Measurements from ENCODE around the gene TESK2.
"Not testable (repeated sequence)": the region's sequence is repeated elsewhere in the genome, so short reads cannot be mapped to it uniquely, and the experiment has no call there.

TESK2 gene

DNA sequence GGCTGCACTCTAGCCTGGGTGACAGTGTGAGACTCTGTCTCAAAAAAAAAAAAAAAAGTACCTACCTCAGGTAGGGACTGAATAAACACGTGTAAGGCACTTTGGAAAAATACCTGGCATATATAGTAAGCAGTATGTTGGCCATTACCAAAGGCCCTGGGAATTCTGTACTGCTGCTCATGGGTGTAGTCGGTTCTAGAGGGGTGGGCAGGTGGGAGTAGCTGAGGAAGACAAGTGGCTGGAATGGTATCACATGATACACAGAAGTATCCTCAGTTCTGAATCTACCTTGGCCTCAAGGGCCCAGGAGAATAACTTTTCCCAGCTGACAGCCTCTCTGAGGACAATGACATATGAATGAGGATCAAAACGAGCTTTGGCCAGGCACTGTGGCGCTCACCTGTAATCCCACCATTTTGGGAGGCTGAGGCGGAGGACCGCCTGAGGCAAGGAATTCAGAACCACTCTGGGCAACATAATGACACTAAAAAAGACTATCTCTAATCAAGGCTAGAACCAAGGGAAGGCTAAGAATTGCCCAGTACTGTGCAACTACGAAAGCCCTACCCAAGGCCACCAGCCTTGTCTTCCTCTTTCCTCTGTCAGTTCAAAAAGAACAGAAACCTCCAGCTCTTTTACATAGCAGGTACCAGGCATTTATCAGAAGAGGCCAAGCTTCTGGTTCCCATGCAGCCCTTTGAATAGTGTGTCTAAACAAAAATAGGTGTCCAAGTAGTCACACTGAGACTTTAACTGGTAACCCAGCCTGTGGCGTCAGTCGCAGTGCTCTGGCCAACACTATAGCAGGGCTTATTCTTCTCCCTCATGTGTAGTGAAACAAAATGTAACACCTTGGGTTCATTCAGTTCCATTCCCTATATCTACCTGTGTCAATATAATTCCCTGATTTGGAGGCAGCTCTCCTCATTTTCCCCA is 19.3 kb upstream of the TESK2 start:
- no peak for DNase-seq

DNA sequence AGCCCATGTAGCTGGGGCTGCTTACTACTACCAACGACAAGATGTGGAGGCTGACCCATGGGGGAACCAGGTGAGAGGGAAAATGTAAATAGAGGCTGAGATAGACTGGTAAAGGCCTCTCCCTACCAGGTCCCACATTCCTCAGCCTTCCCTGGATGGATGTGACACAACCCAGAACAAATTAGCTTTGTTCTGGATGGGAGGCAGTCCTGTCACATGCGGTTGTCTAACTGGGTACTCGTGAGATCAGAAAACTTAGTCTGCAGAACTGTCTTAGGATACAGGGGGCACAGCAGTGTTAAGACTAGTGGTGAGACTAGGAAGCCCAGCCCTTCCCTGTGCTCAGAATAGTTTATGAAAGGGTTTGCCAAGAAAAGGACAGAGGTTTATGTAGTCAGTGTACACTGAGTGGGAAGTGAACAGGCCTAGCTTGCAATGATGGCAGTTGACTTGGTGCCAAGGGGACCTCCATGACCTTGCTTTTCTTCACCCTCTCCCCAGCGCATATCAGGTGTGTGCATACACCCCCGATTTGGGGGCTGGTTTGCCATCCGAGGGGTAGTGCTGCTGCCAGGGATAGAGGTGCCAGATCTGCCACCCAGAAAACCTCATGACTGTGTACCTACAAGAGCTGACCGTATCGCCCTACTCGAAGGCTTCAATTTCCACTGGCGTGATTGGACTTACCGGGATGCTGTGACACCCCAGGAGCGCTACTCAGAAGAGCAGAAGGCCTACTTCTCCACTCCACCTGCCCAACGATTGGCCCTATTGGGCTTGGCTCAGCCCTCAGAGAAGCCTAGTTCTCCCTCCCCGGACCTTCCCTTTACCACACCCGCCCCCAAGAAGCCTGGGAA is 17.6 kb upstream of the TESK2 start:
- DNase-seq = no peak

DNA sequence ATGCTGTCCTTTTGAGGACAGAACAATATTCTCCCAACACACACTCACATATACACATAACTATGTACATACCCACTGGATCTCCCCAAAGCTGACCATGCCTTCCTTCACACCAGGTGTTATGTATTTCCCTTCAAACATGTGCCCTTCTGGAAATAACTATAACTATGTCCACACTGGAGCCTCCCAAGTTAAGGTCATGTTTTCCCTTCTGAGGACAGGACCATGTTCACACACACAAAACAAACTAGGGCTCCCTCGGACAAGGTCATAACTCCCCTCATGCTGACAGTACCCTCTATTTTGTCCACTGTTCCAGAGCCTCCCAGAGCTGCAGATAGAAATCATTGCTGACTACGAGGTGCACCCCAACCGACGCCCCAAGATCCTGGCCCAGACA is 16.9 kb upstream of the TESK2 start:
- no peak for DNase-seq

DNA sequence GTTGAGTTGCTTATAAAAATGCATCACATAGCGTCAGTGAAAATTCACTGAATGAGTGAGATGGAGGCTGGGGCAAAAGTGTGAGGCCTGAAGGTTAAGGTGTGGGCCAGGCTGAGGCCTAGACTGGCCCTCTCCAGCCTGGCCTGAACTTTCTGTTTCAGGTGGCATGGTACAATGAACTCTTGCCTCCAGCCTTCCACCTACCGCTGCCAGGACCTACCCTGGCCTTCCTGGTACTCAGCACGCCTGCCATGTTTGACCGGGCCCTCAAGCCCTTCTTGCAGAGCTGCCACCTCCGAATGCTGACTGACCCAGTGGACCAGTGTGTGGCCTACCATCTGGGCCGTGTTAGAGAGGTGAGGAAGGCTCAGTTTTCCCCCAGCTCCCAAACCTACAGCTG is 16.2 kb upstream of the TESK2 start:
- DNase-seq = no peak

DNA sequence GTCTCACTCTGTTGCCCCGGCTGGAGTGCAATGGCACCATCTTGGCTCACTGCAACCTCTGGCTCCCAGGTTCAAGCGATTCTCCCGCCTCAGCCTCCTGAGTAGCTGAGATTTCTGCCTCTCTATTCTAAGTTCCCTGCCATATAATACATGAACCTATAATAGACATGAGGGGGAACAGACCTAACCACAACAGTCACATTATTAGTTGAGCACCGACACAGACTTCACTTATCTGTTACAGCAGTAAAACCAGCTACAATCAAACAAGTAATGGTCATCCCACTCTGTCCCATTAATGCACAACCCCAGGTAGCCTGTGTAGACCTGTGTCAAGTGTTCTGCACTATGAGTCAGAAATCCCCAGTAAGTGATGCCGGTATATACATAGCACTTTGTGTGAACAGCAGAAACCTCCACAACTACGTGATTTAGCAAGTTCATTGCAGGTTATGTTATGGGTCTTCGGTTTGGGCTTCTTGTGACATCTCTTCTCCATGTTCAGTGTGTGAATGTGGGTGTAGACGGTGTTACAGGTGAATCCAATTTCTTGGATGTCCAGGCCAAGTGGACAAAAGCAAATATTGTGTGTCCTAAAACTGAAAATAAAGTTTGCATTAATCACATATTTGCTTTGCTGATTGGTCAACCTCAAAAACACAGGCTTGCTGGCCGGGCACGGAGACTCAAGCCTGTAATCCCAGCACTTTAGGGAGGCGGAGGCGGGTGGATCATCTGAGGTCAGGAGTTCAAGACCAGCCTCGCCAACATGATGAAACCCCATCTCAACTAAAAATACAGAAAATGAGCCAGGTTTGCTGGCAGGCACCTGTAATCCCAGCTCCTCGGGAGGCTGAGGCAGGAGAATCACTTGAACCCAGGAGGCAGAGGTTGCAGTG is 12.7 kb upstream of the TESK2 start:
- DNase-seq = no peak

DNA sequence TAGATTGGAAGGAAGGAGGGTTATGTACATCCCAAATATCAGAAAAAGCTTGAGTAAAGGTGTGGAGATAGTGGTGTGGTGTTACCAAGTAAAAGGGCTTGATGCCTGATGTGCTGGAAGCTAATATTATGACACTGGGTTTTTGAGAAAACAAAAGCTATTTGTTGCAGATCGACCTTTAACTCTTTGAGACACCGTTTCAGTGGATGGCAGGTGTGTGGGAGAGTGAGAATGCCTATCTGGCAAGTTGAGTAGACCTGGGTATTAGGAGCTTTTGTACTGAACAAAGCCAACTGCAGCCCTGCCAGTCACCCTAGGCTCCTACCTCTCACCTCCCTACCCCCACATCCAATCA is 10.5 kb upstream of the TESK2 start:
- no peak for DNase-seq

DNA sequence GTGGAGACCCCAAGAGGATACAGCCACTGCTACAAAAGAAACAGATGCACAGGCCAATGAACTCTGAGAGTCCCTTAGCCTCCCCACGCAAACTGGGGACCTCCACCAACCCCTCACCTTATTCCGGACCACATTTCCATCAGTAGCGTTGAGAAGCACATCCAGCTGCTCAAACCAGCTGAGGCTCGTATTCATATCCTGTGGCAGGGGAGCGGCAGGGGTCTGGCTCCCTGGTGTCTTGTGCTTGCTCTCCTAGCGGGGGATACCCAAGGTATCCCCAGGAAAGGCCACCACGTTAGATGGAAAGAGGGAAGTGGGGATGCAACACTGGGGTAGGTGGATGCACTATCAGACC is 8.4 kb upstream of the TESK2 start:
- no peak for DNase-seq

DNA sequence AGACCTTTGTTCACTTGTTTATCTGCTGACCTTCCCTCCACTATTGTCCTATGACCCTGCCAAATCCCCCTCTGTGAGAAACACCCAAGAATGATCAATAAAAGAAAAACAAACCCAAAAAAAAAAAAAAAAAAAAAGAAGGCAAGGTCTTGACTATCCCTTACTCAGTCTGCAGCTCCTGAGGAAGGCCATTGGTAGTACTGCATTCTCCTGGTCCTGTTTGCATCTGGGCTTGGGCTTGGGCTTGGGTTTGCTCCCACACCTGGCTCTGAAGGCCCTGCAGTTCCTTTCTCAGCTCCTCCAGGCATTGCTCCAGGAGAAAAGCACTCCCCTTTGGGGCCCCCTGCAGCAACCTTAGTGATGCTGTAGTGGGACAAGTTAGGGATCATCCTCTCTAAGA is 7.3 kb upstream of the TESK2 start:
- no peak for DNase-seq

DNA sequence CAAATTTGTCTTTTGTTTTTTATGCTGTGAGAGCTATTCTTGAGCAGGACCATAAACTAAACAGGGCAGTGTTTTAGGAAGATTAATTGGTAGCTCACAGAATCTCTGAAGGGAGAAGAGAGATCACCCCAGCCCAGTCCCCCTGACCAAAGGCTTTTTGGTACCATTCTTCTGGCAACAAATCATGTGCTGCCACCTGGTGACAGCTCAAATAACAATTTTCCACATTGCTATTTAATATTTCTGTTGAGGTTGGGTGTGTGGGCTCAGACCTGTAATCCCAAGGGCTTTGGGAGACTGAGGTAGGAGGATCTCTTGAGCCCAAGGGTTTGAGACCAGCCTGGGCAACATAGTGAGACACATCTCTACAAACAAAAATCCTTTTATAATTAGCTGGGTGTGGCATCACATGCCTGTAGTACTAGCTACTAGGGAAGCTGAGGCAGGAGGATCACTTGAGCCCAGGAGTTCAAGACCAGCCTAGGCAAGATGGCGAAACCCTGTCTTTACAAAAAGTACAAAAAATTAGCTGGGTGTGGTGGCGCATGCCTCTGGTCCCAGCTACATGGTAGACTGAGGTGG is 2.2 kb upstream of the TESK2 start:
- DNase-seq = peak; percentile 44 to 62

DNA sequence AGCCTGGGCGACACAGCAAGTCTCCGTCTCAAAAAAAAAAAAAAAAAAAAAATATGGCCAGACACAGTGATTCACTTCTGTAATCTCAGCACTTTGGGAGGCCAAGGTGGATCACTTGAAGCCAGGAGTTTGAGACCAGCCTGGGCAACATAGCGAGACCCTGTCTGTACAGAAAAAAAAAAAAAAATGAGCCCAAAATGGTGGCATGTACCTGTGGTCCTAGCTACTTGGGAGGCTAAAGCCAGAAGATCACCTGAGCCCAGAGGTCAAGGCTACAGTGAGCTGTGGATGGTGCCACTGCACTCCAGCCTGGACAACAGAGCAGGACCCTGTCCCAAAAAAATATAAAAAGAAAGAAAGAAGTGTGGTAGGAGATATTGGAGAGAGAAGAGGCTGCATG is 1.7 kb upstream of the TESK2 start:
- DNase-seq = no peak

DNA sequence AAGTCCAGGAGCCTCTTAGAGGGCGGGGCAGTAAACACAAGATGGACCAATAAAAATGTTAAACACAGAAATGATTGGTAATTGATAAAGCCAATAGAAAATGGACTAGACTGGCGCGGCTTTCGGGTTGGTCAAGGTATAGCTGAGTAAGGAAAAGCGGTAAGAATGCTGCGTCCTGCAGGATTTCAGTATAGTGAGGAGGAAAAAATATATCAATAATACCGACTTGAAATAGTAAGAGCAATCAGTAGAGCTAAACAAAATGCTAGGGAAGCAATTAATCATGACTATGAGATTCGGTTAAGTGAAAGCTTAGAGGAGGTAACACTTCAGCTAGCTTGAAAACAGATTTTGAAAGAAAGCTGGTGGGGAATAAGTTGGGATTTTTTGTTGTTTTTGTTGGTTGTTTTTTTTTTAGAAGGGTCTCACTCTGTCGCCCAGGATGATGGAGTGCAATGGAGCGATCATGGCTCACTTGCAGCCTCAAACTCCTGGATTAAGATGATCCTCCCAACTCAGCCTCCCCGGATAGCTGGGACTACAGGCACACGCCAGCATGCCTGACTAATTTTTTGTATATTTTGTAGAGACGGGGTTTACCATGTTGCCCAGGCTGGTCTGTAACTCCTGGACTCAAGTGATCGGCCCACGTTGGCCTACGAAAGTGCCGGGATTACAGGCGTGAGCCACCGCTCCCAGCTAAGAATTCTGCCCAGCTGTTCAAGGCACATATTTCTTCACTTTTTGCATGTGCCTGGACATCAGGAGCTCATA is 711 bp upstream of the TESK2 start:
- DNase-seq = no peak

DNA sequence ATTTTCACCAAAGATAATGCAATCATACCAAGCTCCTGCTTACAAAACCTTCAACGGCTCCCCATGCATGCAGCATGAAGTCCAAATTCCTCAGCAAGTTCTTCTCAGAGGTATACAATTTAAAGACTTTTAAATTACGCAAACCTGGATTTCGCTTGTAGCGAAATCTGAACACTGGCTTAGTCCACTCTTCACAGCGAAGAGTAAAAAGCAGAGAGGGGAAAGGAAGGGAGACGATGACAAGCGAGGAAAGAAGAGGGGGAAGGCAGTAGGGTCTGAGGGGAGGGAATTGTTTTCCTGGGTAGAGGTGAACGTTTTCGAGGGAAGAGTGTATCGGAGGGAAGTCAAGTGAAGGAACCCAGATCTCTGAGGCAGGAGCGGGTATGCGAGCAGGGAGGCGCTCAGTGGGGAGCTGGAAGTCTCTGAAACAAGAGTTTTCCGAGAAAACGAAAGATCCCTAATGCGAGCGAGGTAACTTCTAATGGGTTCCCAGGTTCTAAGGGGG is 790 bp downstream of the TESK2 start:
- DNase-seq = no peak

DNA sequence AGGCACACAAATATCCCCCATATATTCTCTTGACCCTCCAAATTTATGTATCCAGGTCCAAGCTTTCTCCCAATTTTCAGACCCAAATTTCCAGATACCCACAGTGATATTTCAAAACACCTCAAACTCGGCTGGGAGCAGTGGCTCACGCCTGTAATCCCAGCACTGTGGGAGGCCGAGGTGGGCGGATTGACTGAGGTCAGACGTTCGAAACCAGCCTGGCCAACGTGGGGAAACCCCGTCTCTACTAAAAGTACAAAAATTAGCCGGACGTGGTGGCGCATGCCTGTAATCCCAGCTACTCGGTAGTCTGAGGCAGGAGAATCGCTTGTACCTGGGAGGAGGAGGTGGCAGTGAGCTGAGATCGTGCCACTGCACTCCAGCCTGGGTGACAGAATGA is 1.6 kb downstream of the TESK2 start:
- peak; percentile 26 to 47 for DNase-seq

DNA sequence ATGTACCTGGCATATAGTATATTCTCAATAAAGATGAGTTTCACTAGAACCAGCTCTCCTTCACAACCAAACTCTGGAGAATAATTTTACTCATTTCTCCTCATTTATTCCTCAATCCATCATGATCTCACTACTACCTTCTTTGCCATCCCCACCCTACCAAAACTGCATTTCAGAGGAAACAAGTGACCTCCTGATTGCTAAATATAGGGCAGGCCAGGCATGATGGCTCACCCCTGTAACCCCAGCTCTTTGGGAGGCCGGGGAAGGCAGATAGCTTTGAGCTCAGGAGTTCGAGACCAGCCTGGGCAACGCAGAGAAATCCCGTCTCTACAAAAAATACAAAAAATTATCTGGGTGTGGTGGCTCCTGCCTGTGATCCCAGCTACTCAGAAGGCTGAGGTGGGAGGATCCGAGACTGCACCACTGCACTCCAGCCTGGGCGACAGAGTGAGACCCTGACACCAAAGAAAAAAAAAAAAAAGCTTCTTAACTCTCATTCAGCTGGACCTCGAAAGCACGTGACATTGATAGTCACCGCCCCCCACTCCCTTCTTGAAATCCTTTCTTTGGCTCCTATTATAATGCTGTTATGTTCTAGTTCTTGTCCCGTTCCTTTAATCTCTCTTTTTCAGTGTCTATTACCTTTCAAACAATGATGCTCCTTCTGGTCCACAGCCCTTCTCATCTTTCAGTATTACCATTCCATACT is 2.1 kb downstream of the TESK2 start:
- no peak for DNase-seq

DNA sequence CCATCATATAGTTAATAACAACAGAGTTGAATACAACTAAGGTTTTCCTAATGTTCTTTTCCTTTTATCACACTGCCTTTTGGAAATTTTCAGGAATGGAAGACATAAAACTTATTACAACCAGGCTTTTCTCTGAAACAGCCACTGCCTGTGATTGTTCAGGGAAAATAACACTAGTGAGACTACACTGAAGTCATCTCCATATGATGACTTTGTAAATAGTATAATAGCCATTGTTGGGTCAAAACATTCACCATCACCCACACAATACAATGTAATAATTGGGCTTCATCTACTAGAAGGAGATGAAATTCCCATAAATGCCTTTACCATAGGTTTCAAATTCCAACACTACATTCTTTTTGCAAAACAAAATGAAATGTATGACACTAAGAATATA is 5.0 kb downstream of the TESK2 start:
- DNase-seq = no peak

DNA sequence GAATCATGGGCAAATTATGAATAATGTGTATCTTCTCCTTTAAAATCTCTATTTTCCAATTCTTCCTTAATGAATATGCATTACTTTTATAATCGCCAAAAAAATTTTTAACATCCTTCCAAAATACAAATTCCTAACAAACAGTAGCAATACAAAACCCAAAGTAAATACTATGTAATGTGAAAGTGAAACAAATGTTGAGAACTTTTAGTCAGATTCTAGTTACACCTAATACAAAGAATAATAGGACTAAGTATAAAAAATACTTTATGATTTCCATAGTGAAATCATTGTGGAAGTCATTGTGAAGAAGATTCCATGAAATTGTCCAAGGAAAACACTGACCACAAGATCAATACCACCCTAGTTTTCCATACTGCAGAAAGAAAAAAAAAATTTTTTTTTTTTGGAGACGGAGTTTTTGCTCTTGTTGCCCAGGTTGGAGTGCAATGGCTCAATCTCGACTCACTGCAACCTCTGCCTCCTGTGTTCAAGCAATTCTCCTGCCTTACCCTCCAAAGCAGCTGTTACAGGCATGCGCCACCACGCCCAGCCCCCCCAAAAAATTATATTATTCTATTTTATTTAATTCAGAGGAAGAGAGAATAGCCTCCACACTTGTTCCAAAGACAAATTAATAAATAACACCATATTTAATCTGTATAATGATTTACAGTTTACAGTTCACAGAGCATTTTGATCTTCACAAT is 11.8 kb downstream of the TESK2 start:
- DNase-seq = no peak

DNA sequence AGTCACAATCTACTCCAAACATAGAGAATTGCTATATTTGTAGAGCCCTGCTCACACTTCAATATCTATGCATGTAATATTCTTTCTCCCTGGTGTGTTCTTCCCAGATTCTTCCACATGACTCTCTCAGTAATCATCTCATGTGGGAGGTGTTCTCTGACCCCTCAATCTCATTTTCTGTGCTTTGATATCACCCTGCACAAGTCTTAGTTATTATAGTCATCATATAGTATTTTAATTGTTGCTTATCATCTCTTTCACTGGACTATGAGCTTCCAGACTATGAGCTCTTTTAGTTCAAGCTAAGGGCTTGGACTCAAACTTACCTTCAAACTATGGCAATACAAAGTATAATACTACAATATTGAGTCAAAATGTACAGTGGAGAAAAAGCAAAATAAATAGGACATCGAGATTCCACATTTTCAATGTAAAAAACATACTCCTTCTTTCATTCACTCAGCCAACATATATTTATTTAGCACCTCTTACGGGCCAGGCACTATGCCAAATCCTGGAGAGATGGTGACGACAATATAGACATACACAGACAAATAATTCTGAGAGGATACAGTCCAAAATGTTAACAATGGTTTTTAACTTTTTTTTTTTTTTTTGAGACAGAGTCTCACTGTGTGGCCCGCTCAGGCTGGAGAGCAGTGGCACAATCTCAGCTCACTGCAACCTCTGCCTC is 12.7 kb downstream of the TESK2 start:
- no peak for DNase-seq

DNA sequence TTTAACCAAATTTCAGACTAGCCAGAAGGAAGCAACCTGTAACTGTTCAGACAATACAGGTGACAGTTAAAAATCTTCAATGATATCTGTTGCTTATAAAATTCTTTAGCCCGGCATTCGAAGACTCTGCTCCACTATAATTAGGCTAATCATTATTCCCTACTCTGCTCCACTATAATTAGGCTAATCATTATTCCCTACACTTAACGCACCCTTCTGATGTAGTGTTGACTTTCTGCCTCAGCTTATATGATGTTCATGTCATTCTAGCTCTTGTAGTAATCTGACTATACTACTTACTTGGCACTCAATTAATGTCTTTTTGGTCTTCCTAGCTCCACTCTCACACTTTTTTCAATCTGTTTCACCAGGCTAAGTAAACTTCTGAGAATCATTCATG is 13.3 kb downstream of the TESK2 start:
- no peak for DNase-seq

DNA sequence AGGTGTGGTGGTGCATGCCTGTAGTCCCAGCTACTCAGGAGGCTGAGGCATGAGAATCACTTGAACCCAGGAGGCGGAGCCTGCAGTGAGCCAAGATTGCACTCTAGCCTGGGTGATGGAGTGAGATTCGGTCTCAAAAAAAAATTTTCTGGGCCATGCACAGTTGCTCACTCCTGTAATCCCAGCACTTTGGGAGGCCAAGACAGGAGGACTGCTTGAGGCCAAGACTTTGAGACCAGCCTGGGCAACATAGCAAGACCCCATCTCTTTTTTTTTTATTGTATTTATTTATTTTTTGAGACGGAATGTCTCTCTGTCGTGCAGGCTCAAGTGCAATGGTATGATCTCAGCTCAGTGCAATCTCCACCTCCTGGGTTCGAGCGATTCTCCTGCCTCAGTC is 16.8 kb downstream of the TESK2 start:
- DNase-seq = not testable (repeated sequence)

DNA sequence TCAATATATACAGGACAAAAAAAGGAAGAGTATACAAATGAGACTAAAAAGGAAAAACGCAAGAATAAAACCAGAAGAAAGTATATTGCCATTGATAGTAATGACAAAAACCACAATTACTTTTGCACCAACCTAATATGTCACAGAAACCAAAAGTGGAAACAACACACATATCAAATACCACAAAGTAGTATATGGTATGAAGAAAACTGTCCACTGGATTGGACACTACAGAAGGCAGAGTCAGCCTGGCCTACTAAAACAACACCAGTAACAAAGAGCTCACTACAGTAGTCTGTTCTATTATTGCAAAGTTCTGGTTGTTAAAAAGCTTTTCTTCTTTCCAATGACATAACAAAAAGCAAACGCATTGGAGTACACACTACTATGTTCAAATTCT is 17.7 kb downstream of the TESK2 start:
- DNase-seq = no peak
